ENCODE data around the gene FBLN5. TPM values are rescaled to one million over a fixed set of nuclear protein-coding genes. Genes with fewer than 3 reads are reported as not detected.

The FBLN5 gene
- total RNA-seq, 1 experiment from 2014 or later: 1.0 TPM

DNA sequence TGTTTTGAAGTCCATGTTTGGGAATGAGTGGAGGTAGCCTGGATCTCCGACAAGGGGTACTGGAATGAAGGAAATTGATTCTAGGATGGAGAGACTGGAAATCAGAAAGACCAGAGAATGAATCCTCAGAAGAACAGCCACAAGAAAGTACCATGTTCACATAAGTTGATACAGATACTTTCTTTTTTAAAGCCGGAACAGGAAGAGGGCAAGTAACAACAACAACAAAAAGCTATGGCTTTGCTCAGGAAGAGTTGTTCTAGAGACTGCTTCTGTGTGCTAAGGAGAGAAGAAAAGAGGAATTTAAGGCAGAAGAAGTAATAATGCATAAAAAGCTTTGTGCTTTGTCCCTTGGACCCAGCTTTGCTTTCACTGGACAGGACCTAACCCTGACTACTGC, 86.4 kb downstream of the FBLN5 start:
- Histone ChIP-seq H4K8ac (replicated peaks; ENCODE audit: insufficient read length, low read depth, low read length) (no peak overlapping the region), H3K14ac (ENCODE audit: insufficient read depth, low read length) (no peak overlapping the region), H3K56ac (ENCODE audit: insufficient read length, low read depth, low read length) (no peak overlapping the region), H3K79me2 (ENCODE audit: insufficient read depth, low read length) (no peaks in the 10 kb centered on the region), H2BK15ac (ENCODE audit: low read depth, low read length) (no peak overlapping the region), H3K9ac (ENCODE audit: extremely low read depth, insufficient read length, low read length) (no peak overlapping the region), H4K5ac (ENCODE audit: insufficient read length, low read depth, low read length) (no peak overlapping the region), H3K18ac (ENCODE audit: insufficient read length, low read depth, low read length) (no peak overlapping the region), H4K20me1 (ENCODE audit: control insufficient read depth, insufficient read depth, insufficient read length) (no peaks in the 10 kb centered on the region), H3K23ac (ENCODE audit: insufficient read length, low read depth, low read length) (no peak overlapping the region), H3K4me2 (ENCODE audit: insufficient read depth, insufficient read length, low read length) (no peak overlapping the region), H2BK5ac (ENCODE audit: insufficient read length, low read length) (no peak overlapping the region), H2AK5ac (ENCODE audit: insufficient read length, low read length) (no peak overlapping the region), H2AFZ (ENCODE audit: low read length) (no peak overlapping the region), H2BK120ac (ENCODE audit: low read depth, low read length, poor library complexity, severe bottlenecking) (no peak overlapping the region), H3K27ac (ENCODE audit: insufficient read length, low read depth, low read length) (no peak overlapping the region), H3K23me2 (ENCODE audit: insufficient read length, low read depth, low read length, poor library complexity, severe bottlenecking) (no peaks in the 10 kb centered on the region), H3K79me1 (ENCODE audit: insufficient read depth, low read depth, low read length, poor library complexity, severe bottlenecking) (no peaks in the 10 kb centered on the region), H3K27me3 (ENCODE audit: insufficient read depth, low read length) (no peaks in the 10 kb centered on the region), H2BK20ac (ENCODE audit: low read depth, low read length, poor library complexity, severe bottlenecking) (no peak overlapping the region), H4K91ac (ENCODE audit: insufficient read length, low read depth, low read length) (no peak overlapping the region), H3T11ph (ENCODE audit: low read length) (no peak overlapping the region), H2BK12ac (ENCODE audit: insufficient read length, low read depth, low read length) (no peak overlapping the region), H3K4me1 (ENCODE audit: insufficient read depth, low read length) (peaks cover 3% of the 10 kb centered on the region; the same call in 1 of the 2 replicates), H3K4ac (ENCODE audit: low read depth, low read length) (no peak overlapping the region), H3K9me3 (ENCODE audit: control insufficient read depth, low read depth, low read length) (no peaks in the 10 kb centered on the region)
- Mint-ChIP-seq H3K9me3 (no peaks in the 10 kb centered on the region), H3K27ac (no peak overlapping the region), H3K27me3 (ENCODE audit: low read depth) (peaks cover 6% of the 10 kb centered on the region), H3K4me1 (peaks cover 21 to 27% of the 10 kb centered on the region in 2 experiments), H3K4me3 (no peak overlapping the region), H3K36me3 (ENCODE audit: insufficient read depth in 1 of 3, low read depth in 3 of 3) (no peaks in the 10 kb centered on the region)
- DNase-seq: no peak
- no peak for TF ChIP-seq CTCF (conservative IDR thresholded peaks at IDR 0.05)
- WGBS (ENCODE audit: extremely low coverage, insufficient read length, low lambda C conversion rate): no CpG with 5 or more reads among the region's 2 CpGs

Data from H9 (cell line).